Left lung (tissue), 14 donors: ENCODE measurements around the gene TMEM161A. TPM values are rescaled to one million over a fixed set of nuclear protein-coding genes. Genes with fewer than 3 reads are reported as not detected.
A peak's percentile ranks its signal among the peaks of the same experiment; 100 is the strongest.

Experiments
- ATAC-seq: fragments of 200-7000 bp; cut with Tn5 transposase; one replicate; pipeline ENCODE4 v1.9.1; 2020; ENCODE audit warnings: moderate library complexity
- DNase-seq, 4 donors: peaks; one replicate each; pipeline ENCODE4 v3.0.0-alpha.2; 2013 to 2020
- H3K27ac ChIP-seq, 2 donors: fragments of 200-600 bp; sonication (generic) in 1 of 2; one replicate each; pipeline versions ENCODE4 v1.5.0 to v1.8.0; 2020 to 2021
- H3K27me3 ChIP-seq, 2 donors: fragments of 200-600 bp; sonication (generic) in 1 of 2; one replicate each; pipeline versions ENCODE4 v1.5.0 to v1.8.0; 2020 to 2021
- H3K36me3 ChIP-seq, 2 donors: fragments of 200-600 bp; sonication (generic) in 1 of 2; one replicate each; pipeline versions ENCODE4 v1.5.0 to v1.8.0; 2020 to 2021
- H3K4me1 ChIP-seq, 2 donors: fragments of 200-600 bp; one replicate each; pipeline ENCODE4 v1.8.0; 2021
- H3K4me3 ChIP-seq, 2 donors: fragments of 200-600 bp; sonication (generic) in 1 of 2; one replicate each; pipeline versions ENCODE4 v1.5.0 to v1.8.0; 2020 to 2021; ENCODE audit warnings: mild to moderate bottlenecking in 1 of 2
- H3K9me3 ChIP-seq, 2 donors: fragments of 200-600 bp; sonication (generic) in 1 of 2; one replicate each; pipeline versions ENCODE4 v1.5.0 to v1.8.0; 2020 to 2021
- intact Hi-C, 2 donors: fragments of 100-400 bp; cut with DNase I; formaldehyde crosslinking; loops; one replicate each; pipeline versions ENCODE4 v1.11.2 to v1.14.2; 2022
- long read RNA-seq, 12 donors: library from polyadenylated mRNA in 2 of 12; unstranded in 2 of 12; transcript quantifications; one replicate each; pipeline ENCODE4 v2.0.0 and lab custom pipeline, GENCODE V29; 2019 to 2026
- polyA plus RNA-seq, 6 donors: library from polyadenylated mRNA; unstranded; fragments of 120-200 nt; gene quantifications; one replicate each; pipeline ENCODE4 v1.2.1, GENCODE V29; 2013; ENCODE audit not compliant: insufficient read length in 6 of 6
- total RNA-seq, 2 donors: library from RNA; stranded (reverse); fragmentation: NEBNext Ultra II Directional; extraction: Animal tissue kit (Norgen Biotek cat#: 25700); gene quantifications; one replicate each; pipeline ENCODE4 v1.2.1, GENCODE V29; 2021
- TF ChIP-seq, protein P1 (sequence below), 2 donors: fragments of 200-600 bp; sonication (generic) in 1 of 2; IDR thresholded peaks; one replicate each; pipeline versions ENCODE4 v1.5.0 to v1.8.0; 2021; ENCODE audit warnings: antibody characterized with exemption in 2 of 2
- donor health status: DM: no; HTN: yes; CAD: no.
- donor health status: DM: no; HTN: no; CAD: no.

Gene TMEM161A
- total RNA-seq (10 to 100 TPM; 25.6 to 27.8 TPM), polyA plus RNA-seq (10 to 100 TPM; 22.3 to 28.0 (median 25.0) TPM)
- long read RNA-seq, donor 1, transcript TMEM161A-201 (12 exons, 1,820 nt), result major isoform, 9 of 35 reads
- long read RNA-seq, donor 1, partial matches to known transcripts, result 22 of 35 reads
- long read RNA-seq, donor 1, other reads (novel, unspliced or antisense), result 0 of 35 reads
- long read RNA-seq, donor 2, transcript TMEM161A-201 (12 exons, 1,820 nt), result major isoform, 5 of 24 reads
- long read RNA-seq, donor 2, partial matches to known transcripts, result 14 of 24 reads
- long read RNA-seq, donor 2, other reads (novel, unspliced or antisense), result 0 of 24 reads
- long read RNA-seq, donor 3, transcript TMEM161A-201 (12 exons, 1,820 nt), result major isoform, 6 of 7 reads
- long read RNA-seq, donor 3, partial matches to known transcripts, result 0 of 7 reads
- long read RNA-seq, donor 3, other reads (novel, unspliced or antisense), result 0 of 7 reads
- long read RNA-seq, donor 4, transcript TMEM161A-201 (12 exons, 1,820 nt), result major isoform, 37 of 50 reads
- long read RNA-seq, donor 4, partial matches to known transcripts, result 3 of 50 reads
- long read RNA-seq, donor 4, other reads (novel, unspliced or antisense), result 4 of 50 reads
- long read RNA-seq, donor 5, transcript TMEM161A-201 (12 exons, 1,820 nt), result major isoform, 5 of 14 reads
- long read RNA-seq, donor 5, partial matches to known transcripts, result 5 of 14 reads
- long read RNA-seq, donor 5, other reads (novel, unspliced or antisense), result 0 of 14 reads
- long read RNA-seq, donor 6, partial matches to known transcripts, result 0 of 8 reads
- long read RNA-seq, donor 6, other reads (novel, unspliced or antisense), result 0 of 8 reads
- long read RNA-seq, donor 7, transcript TMEM161A-201 (12 exons, 1,820 nt), result major isoform, 11 of 21 reads
- long read RNA-seq, donor 7, partial matches to known transcripts, result 10 of 21 reads
- long read RNA-seq, donor 7, other reads (novel, unspliced or antisense), result 0 of 21 reads
- long read RNA-seq, donor 8, transcript TMEM161A-201 (12 exons, 1,820 nt), result major isoform, 7 of 7 reads
- long read RNA-seq, donor 8, partial matches to known transcripts, result 0 of 7 reads
- long read RNA-seq, donor 8, other reads (novel, unspliced or antisense), result 0 of 7 reads
- long read RNA-seq, donor 9, result 0 reads
- long read RNA-seq, donor 10, transcript TMEM161A-201 (12 exons, 1,820 nt), result major isoform, 36 of 53 reads
- long read RNA-seq, donor 10, partial matches to known transcripts, result 4 of 53 reads
- long read RNA-seq, donor 10, other reads (novel, unspliced or antisense), result 9 of 53 reads
- long read RNA-seq, donor 11, result 0 reads
- long read RNA-seq, donor 12, transcript TMEM161A-201 (12 exons, 1,820 nt), result major isoform, 7 of 9 reads
- long read RNA-seq, donor 12, partial matches to known transcripts, result 0 of 9 reads
- long read RNA-seq, donor 12, other reads (novel, unspliced or antisense), result 0 of 9 reads

DNA sequence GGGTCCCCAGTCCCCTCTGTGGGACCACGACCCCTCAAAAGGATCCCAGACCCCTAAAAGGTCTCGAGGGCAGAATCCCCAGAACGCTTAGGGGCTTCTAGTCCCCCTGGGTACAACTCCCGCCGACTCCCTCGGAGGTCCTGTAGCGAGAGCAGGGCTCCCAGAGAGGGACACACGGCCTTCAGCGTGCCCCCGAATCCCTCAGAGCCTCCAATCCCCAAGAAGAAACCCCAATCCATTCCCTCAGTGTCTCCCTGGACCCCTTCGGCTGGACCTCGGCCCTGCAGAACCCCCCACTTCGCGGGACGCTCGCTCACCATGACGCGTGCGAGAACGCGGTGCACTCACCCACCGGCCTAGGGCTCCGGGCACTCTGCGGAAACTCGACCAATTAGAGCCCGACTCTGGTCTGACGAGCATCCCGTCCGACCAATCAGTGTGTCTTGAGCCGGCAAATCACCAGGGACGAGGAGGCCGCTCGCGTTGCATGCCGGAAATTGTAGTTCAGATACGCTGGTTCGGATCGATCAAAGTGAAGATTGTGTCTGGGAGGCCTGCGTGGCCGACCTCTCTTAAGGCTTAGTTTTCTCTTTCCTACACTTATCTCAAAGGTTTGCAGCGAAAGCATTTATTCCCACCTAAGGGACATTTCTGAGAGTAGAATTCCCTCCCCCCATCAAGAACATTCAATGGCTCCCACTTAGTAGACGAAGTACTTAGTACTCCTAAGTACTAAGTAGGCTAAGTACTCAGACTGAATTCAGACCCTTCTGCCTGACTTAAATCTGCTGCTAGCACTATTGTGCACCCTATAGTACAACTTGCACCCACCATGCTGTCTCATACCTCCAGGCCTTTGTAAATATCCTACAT is at the start of gene TMEM161A:
Gene TMEM161A (minus strand): TSS at position 370 of the 873 bp plus-strand sequence. CDS start 50 bp downstream, at position 320.
- H3K36me3 ChIP-seq, result no peaks in the 10 kb centered on the region
- intact Hi-C loops, result loop anchor here in 1 of 2 donors (10.0 kb wide), 1 partner anchor 84 kb away; no protein-coding TSS in a partner anchor
- DNase-seq (peak; percentile 95 to 98 (median 98)), ATAC-seq (peak; percentile 99)
- H3K4me3 ChIP-seq, result peak within 1 kb of the TSS; percentile 67 to 68
- no peaks in the 10 kb centered on the region for H3K27me3 ChIP-seq
- TF ChIP-seq, protein P1, sequence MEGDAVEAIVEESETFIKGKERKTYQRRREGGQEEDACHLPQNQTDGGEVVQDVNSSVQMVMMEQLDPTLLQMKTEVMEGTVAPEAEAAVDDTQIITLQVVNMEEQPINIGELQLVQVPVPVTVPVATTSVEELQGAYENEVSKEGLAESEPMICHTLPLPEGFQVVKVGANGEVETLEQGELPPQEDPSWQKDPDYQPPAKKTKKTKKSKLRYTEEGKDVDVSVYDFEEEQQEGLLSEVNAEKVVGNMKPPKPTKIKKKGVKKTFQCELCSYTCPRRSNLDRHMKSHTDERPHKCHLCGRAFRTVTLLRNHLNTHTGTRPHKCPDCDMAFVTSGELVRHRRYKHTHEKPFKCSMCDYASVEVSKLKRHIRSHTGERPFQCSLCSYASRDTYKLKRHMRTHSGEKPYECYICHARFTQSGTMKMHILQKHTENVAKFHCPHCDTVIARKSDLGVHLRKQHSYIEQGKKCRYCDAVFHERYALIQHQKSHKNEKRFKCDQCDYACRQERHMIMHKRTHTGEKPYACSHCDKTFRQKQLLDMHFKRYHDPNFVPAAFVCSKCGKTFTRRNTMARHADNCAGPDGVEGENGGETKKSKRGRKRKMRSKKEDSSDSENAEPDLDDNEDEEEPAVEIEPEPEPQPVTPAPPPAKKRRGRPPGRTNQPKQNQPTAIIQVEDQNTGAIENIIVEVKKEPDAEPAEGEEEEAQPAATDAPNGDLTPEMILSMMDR (IDR thresholded peaks at IDR 0.05), result no peak
- H3K27ac ChIP-seq, result peak within 1 kb of the TSS; percentile 8 to 63
- peaks cover 5 to 19% of the 10 kb centered on the region in 2 donors for H3K4me1 ChIP-seq
- no peaks in the 10 kb centered on the region for H3K9me3 ChIP-seq

DNA sequence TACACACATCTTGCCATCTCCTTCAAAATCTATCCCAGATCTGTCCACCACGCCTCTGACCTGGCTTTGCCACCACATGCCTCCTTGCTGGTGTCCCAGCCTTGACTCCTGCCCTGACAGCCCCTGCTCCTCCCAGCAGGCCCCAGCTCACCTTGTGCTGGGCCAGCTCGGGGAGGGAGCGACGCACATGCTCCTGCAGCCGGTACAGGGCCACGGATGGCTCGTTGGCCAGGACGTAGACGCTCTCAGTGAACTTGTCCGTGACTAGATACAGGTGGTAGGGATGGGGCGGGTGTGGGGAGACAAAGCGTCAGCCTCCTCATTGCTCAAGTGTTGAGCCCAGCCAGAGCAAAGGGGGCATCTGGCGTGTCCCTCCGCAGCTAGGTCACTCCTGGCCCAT is 48.5 kb upstream of the TMEM161A start:
- TF ChIP-seq, protein P1 (IDR thresholded peaks at IDR 0.05), result no peak
- Histone ChIP-seq H3K4me3 (no peak overlapping the region), H3K4me1 (peaks cover 5 to 72% of the 10 kb centered on the region in 2 donors), H3K36me3 (peaks cover 0 to 44% of the 10 kb centered on the region in 2 donors), H3K27ac (peak overlapping the region in 1 of 2 donors; percentile 95), H3K9me3 (no peaks in the 10 kb centered on the region), H3K27me3 (no peaks in the 10 kb centered on the region)
- DNase-seq (no peak), ATAC-seq (no peak)
- intact Hi-C loops, result no loop called here

DNA sequence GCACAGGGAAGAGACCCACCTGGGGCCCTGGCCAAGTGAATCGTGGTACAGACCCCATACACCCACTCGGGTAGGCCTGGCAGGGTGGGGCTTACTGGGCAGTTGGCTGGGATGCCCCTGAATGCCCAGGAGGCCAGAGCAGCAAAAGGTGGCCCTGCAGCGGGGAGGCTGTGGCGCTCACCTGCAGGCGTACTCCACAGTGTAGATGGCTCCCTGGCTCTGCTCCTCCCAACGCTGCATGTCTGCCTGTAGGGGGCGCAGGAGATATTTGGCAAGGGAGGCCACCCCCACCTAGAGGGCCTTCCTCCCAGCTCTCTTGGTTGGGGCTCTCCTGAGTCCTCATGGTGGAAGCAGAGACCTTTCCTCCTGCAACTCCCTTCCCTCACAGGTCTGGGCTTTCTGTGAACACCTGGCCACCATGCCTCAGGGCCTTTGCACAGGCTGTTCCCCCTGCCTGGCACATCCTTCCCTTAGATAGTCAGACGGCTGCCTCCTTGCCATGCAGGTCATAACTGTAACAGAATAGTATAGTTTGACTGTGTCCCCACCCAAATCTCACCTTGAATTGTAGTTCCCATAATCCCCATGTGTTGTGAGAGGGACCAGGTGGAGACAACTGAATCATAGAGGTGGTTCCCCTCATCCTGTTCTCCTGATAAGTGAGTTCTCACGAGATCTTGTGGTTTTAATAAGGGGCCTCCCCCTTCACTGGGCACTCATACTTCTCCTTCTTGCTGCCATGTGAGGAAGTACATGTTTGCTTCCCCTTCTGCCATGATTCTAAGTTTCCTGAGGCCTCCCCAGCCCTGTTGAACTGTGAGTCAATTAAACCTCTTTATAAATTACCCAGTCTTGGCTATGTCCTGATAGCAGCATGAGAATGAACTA is 47.8 kb upstream of the TMEM161A start:
- Histone ChIP-seq H3K4me1 (peaks cover 2 to 67% of the 10 kb centered on the region in 2 donors), H3K27me3 (no peaks in the 10 kb centered on the region), H3K36me3 (peaks cover 0 to 50% of the 10 kb centered on the region in 2 donors), H3K27ac (peak overlapping the region in 1 of 2 donors; percentile 95), H3K9me3 (no peaks in the 10 kb centered on the region), H3K4me3 (no peak overlapping the region)
- TF ChIP-seq, protein P1 (IDR thresholded peaks at IDR 0.05), result peak; percentile 38 to 57
- DNase-seq (peak in 1 of 4 donors; percentile 60), ATAC-seq (peak; percentile 78)
- intact Hi-C loops, result no loop called here
